H1 (cell line): ENCODE data around the gene KRT72. TPM values are rescaled to one million over a fixed set of nuclear protein-coding genes. Genes with fewer than 3 reads are reported as not detected.

Source experiments
- CTCF ChIA-PET: fragments of 300-600 bp; sonication (Branson Sonifier 250); formaldehyde crosslinking; loops from one replicate; lab custom pipeline; 2021; ENCODE audit not compliant: partially characterized antibody; lab: Charles Lee
- POLR2A ChIA-PET: fragments of 300-600 bp; sonication (Branson Sonifier 250); formaldehyde crosslinking; loops from one replicate; lab custom pipeline; 2021; ENCODE audit warnings: inconsistent platforms; ENCODE audit not compliant: partially characterized antibody; lab: Charles Lee
- DNase-seq, 2 experiments: peaks; one replicate each; pipeline versions ENCODE4 v3.0.0 to v3.0.0-alpha.2; 2010 to 2022; ENCODE audit warnings: low spot score in 2 of 2, low read depth in 1 of 2, mixed read lengths in 1 of 2
- FAIRE-seq: peaks from 2 replicates; lab custom pipeline; 2011; peaks lifted over from hg19 to GRCh38; lab: Jason Lieb, UNC
- H2AFZ ChIP-seq: 2 replicates; pipeline ENCODE4 v1.8.1; 2012; ENCODE audit warnings: low read length, inconsistent platforms
- H2AK5ac ChIP-seq: 2 replicates; pipeline ENCODE4 v1.6.1; 2013; ENCODE audit warnings: low read depth, low read length
- H2BK120ac ChIP-seq: replicated peaks from 2 replicates; pipeline ENCODE3; 2013; ENCODE audit warnings: low read depth, low read length, inconsistent platforms
- H2BK12ac ChIP-seq: 2 replicates; pipeline ENCODE4 v1.6.1; 2013; ENCODE audit warnings: low read depth, low read length
- H2BK15ac ChIP-seq: 2 replicates; pipeline ENCODE4 v1.6.1; 2013; ENCODE audit warnings: low read length
- H2BK20ac ChIP-seq: 2 replicates; pipeline ENCODE4 v1.6.1; 2013; ENCODE audit warnings: low read length
- H2BK5ac ChIP-seq: 2 replicates; pipeline ENCODE4 v1.6.1; 2013; ENCODE audit warnings: low read depth, low read length
- H3K14ac ChIP-seq: 2 replicates; pipeline ENCODE4 v1.6.1; 2013; ENCODE audit warnings: inconsistent platforms; ENCODE audit not compliant: insufficient read length
- H3K18ac ChIP-seq: 2 replicates; pipeline ENCODE4 v1.6.1; 2013; ENCODE audit warnings: low read length; ENCODE audit errors: extremely low read depth
- H3K23ac ChIP-seq: 2 replicates; pipeline ENCODE4 v1.6.1; 2013; ENCODE audit warnings: inconsistent platforms; ENCODE audit not compliant: insufficient read length
- H3K23me2 ChIP-seq: 2 replicates; pipeline ENCODE4 v1.6.1; 2013; ENCODE audit warnings: low read depth, low read length
- H3K27ac ChIP-seq: 2 replicates; pipeline ENCODE4 v1.6.1; 2011; ENCODE audit warnings: low read depth, low read length, inconsistent platforms
- H3K27me3 ChIP-seq, 4 experiments: replicated peaks in 1 of 4; 1 replicate in 1 of 4; 2 replicates in 3 of 4; pipeline versions ENCODE4 v1.6.1 to v1.8.1; 2011 to 2013; ENCODE audit warnings: low read length in 3 of 4, mild to moderate bottlenecking in 3 of 4, inconsistent platforms in 2 of 4, mixed read lengths in 2 of 4, moderate library complexity in 1 of 4; ENCODE audit not compliant: control insufficient read depth in 3 of 4, insufficient read depth in 3 of 4; ENCODE audit errors: extremely low read depth in 1 of 4
- H3K36me3 ChIP-seq, 4 experiments: 2 replicates each; pipeline versions ENCODE4 v1.6.1 to v1.8.1; 2011 to 2013; ENCODE audit warnings: mild to moderate bottlenecking in 4 of 4, low read length in 3 of 4, moderate library complexity in 2 of 4, control low read depth in 1 of 4, inconsistent platforms in 1 of 4; ENCODE audit not compliant: insufficient read depth in 4 of 4, control insufficient read depth in 2 of 4
- H3K4ac ChIP-seq: replicated peaks from 2 replicates; pipeline ENCODE3; 2013; ENCODE audit warnings: low read length, low read depth, mixed read lengths, inconsistent platforms; ENCODE audit not compliant: insufficient read length
- H3K4me1 ChIP-seq, 4 experiments: replicated peaks in 1 of 4; 1 replicate in 1 of 4; 2 replicates in 3 of 4; pipeline versions ENCODE4 v1.6.1 to v1.8.1; 2011 to 2013; ENCODE audit warnings: low read length in 3 of 4, inconsistent platforms in 2 of 4, mixed read lengths in 1 of 4; ENCODE audit not compliant: insufficient read depth in 4 of 4, control insufficient read depth in 3 of 4
- H3K4me2 ChIP-seq, 2 experiments: 2 replicates each; pipeline versions ENCODE4 v1.6.1 to v1.8.1; 2011 to 2013; ENCODE audit warnings: low read depth in 2 of 2, low read length in 2 of 2, control low read depth in 1 of 2, inconsistent platforms in 1 of 2, mild to moderate bottlenecking in 1 of 2; ENCODE audit not compliant: insufficient read depth in 1 of 2
- H3K4me3 ChIP-seq, 4 experiments: fragments of 200-600, 300-600 bp in 1 of 4; sonication (generic), shearing (Covaris generic), sonication (Bioruptor Twin) in 1 of 4; 2 replicates each; pipeline versions ENCODE4 v1.5.1 to v1.8.1; 2011 to 2016; ENCODE audit warnings: low read length in 4 of 4, low read depth in 3 of 4, control low read depth in 2 of 4, inconsistent platforms in 2 of 4, mild to moderate bottlenecking in 2 of 4, mixed read lengths in 1 of 4, moderate library complexity in 1 of 4; ENCODE audit not compliant: insufficient read depth in 2 of 4; ENCODE audit errors: extremely low read depth in 1 of 4
- H3K56ac ChIP-seq: replicated peaks from 2 replicates; pipeline ENCODE3; 2013; ENCODE audit warnings: low read depth, mild to moderate bottlenecking, mixed read lengths, low read length, inconsistent platforms; ENCODE audit not compliant: insufficient read length
- H3K79me1 ChIP-seq: 2 replicates; pipeline ENCODE4 v1.6.1; 2013; ENCODE audit warnings: low read depth, low read length, control low read depth
- H3K79me2 ChIP-seq, 2 experiments: 2 replicates each; pipeline versions ENCODE4 v1.6.1 to v1.8.1; 2012 to 2013; ENCODE audit warnings: low read length in 2 of 2, mild to moderate bottlenecking in 2 of 2, inconsistent platforms in 1 of 2; ENCODE audit not compliant: insufficient read depth in 2 of 2, control insufficient read depth in 1 of 2
- H3K9ac ChIP-seq, 4 experiments: replicated peaks in 1 of 4; 1 replicate in 1 of 4; 2 replicates in 3 of 4; pipeline versions ENCODE4 v1.6.1 to v1.8.1; 2011 to 2013; ENCODE audit warnings: low read depth in 3 of 4, low read length in 3 of 4, control low read depth in 2 of 4, mild to moderate bottlenecking in 2 of 4, moderate library complexity in 2 of 4, inconsistent platforms in 1 of 4; ENCODE audit errors: extremely low read depth in 1 of 4
- H3K9me3 ChIP-seq, 2 experiments: 2 replicates each; pipeline versions ENCODE4 v1.6.1 to v1.8.1; 2012 to 2013; ENCODE audit warnings: mild to moderate bottlenecking in 2 of 2, moderate library complexity in 2 of 2, control low read depth in 1 of 2, inconsistent platforms in 1 of 2, low read depth in 1 of 2, low read length in 1 of 2, mixed read lengths in 1 of 2; ENCODE audit not compliant: insufficient read depth in 2 of 2
- H4K20me1 ChIP-seq, 2 experiments: replicated peaks in 1 of 2; 2 replicates each; pipeline versions ENCODE3 to v1.8.1; 2011 to 2013; ENCODE audit warnings: inconsistent platforms in 2 of 2, low read length in 2 of 2, mild to moderate bottlenecking in 1 of 2; ENCODE audit not compliant: insufficient read depth in 2 of 2, control insufficient read depth in 1 of 2
- H4K5ac ChIP-seq: 2 replicates; pipeline ENCODE4 v1.6.1; 2013; ENCODE audit warnings: low read length, low read depth, mixed read lengths, inconsistent platforms; ENCODE audit not compliant: insufficient read length
- H4K8ac ChIP-seq: 2 replicates; pipeline ENCODE4 v1.8.0; 2013; ENCODE audit warnings: mild to moderate bottlenecking, moderate library complexity, low read length, inconsistent platforms; ENCODE audit not compliant: insufficient read depth; ENCODE audit errors: extremely low read depth
- H4K91ac ChIP-seq: replicated peaks from 2 replicates; pipeline ENCODE3; 2013; ENCODE audit warnings: low read length, mixed read lengths, inconsistent platforms; ENCODE audit not compliant: insufficient read length
- ASH2L ChIP-seq: fragments of 200-600, 300-600 bp; sonication (generic); IDR thresholded peaks from one replicate; pipeline ENCODE4 v1.7.1; 2017; ENCODE audit warnings: low read length
- BRCA1 ChIP-seq: IDR thresholded peaks from 2 replicates; pipeline ENCODE4 v1.6.1; 2012; ENCODE audit warnings: low read depth, low read length, improper control_type of control experiment
- HDAC6 ChIP-seq: IDR thresholded peaks from one replicate; pipeline ENCODE4 v1.7.1; 2012; ENCODE audit warnings: low read depth, mild to moderate bottlenecking, inconsistent platforms, low read length, moderate library complexity
- MAFK ChIP-seq: IDR thresholded peaks from 2 replicates; pipeline ENCODE4 v1.6.1; 2012; ENCODE audit warnings: low read depth, mild to moderate bottlenecking, improper control_type of control experiment, low read length
- RBBP5 ChIP-seq: IDR thresholded peaks from 2 replicates; pipeline ENCODE4 v1.7.1; 2012; ENCODE audit warnings: low read depth, mild to moderate bottlenecking, inconsistent platforms, low read length, moderate library complexity, borderline replicate concordance
- SIN3A ChIP-seq, 2 experiments: IDR thresholded peaks in 1 of 2; conservative IDR thresholded peaks in 1 of 2; 2 replicates each; pipeline ENCODE4 v1.6.1; 2011 to 2012; ENCODE audit warnings: low read length in 2 of 2, improper control_type of control experiment in 1 of 2, low read depth in 1 of 2, mild to moderate bottlenecking in 1 of 2
- SIRT6 ChIP-seq: IDR thresholded peaks from one replicate; pipeline ENCODE4 v1.7.1; 2012; ENCODE audit warnings: low read length, inconsistent platforms
- SRF ChIP-seq: IDR thresholded peaks from 2 replicates; pipeline ENCODE4 v1.6.1; 2011; ENCODE audit warnings: mild to moderate bottlenecking, low read depth, low read length, moderate library complexity
- WGBS, 2 experiments: shearing (Covaris generic) in 1 of 2; methylation state at CpG; one replicate each; pipeline versions ENCODE4 v1.1.6 to v1.1.7; 2013 to 2015; ENCODE audit warnings: low lambda C conversion rate in 2 of 2, mixed read lengths in 2 of 2, inconsistent platforms in 1 of 2, low coverage in 1 of 2, missing lambda C conversion rate in 1 of 2; ENCODE audit not compliant: insufficient replicate concordance in 2 of 2, insufficient coverage in 1 of 2, insufficient read length in 1 of 2; ENCODE audit errors: extremely low coverage in 1 of 2, missing lambda C conversion rate in 1 of 2; 5-methylcytosine and 5-hydroxymethylcytosine counted together
- polyA plus RNA-seq, 7 experiments: library from polyadenylated mRNA; depleted of rRNA in 3 of 7; stranded (reverse) in 5 of 7; unstranded in 2 of 7; fragments of >200 nt in 5 of 7; fragments of 200-250 nt in 2 of 7; gene quantifications; 1 replicate in 5 of 7; 2 replicates in 1 of 7; 4 replicates in 1 of 7; pipeline versions ENCODE4 v1.2.1 to v1.2.3, GENCODE V29; 2011 to 2013; ENCODE audit warnings: missing spikeins in 2 of 7, mixed read lengths in 2 of 7
- total RNA-seq: library from RNA; stranded (reverse); fragmentation: NEBNext Ultra II Directional; extraction: Animal tissue kit (Norgen Biotek cat#: 25700); gene quantifications from 2 replicates; pipeline ENCODE4 v1.2.1, GENCODE V29; 2021

Gene KRT72
- total and polyA plus RNA-seq, 2 of the 8 experiments (the other 6 are each of a cell fraction or from before 2014, with no cell fraction given): not detected

DNA sequence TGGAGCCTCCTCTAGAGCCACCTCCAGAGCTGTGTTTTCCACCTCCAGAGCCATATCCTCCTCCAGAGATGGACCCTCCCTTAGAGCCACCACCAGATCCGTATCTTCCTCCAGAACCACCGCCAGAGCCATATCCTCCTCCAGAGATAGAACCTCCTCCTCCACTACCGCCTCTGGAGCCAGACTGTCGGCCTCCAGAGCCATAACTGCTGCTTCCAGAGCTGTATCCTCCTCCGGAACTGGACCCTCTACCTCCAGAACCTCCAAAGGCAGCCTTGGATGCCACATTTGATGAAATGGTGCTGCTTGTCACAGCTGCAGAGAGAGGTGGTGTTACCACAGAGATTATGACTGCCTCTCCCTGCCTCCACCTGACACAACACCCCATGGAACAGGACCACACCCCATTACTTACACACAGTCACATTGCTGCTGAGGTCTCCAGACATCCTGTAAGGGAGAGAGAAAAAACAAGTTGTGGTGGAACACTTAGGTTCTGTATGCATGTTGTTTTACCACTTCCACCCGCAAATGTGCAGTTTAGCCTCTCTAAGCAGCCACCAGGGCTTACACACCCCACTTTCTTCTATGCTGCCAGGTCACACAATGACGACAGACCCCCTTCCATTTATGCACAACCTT is 44.0 kb upstream of the KRT72 start:
- WGBS, 2 experiments: 87% methylated on average over 7 of the region's 7 CpGs; no CpG with 5 or more reads in 1 of the 2 experiments
- no peaks in the 10 kb centered on the region for H3K9me3 ChIP-seq
- CTCF ChIA-PET: interaction anchor here (0.6 to 1.3 kb wide), 5 partner anchors 11 to 430 kb away, joined by 3 to 4 read pairs (median 3); no protein-coding TSS in a partner anchor

More for the DNA sequence above, 44.0 kb upstream of the KRT72 start:
- DNase-seq: peak in 1 of 2 experiments; percentile 24
- H3K79me2 ChIP-seq: no peaks in the 10 kb centered on the region
- H3K18ac ChIP-seq: no peak overlapping the region
- peaks cover 0 to 5% (median 0%) of the 10 kb centered on the region in 4 experiments; a peak in 1 of 7 replicates for H3K27me3 ChIP-seq
- no peak overlapping the region for H4K8ac ChIP-seq
- no peak overlapping the region for H2BK5ac ChIP-seq
- no peak overlapping the region for H3K4ac ChIP-seq
- no peak overlapping the region for H2BK120ac ChIP-seq
- no peak overlapping the region for H3K56ac ChIP-seq
- H3K4me2 ChIP-seq: no peak overlapping the region
- H3K27ac ChIP-seq: no peak overlapping the region
- no peak for TF ChIP-seq MAFK
- no peak for TF ChIP-seq HDAC6
- no peak for TF ChIP-seq ASH2L
- TF ChIP-seq RBBP5: no peak
- TF ChIP-seq SIRT6: no peak
- TF ChIP-seq BRCA1: no peak
- no peak for TF ChIP-seq SIN3A (conservative IDR thresholded peaks at IDR 0.05 in 1 of 2, IDR thresholded peaks at IDR 0.05 in 1 of 2; ENCODE audit: low read depth in 1 of 2, low read length in 2 of 2)
- no peak for TF ChIP-seq SRF
- H2BK20ac ChIP-seq: no peak overlapping the region
- no peak overlapping the region for H3K4me3 ChIP-seq
- H3K23ac ChIP-seq: no peak overlapping the region
- H4K20me1 ChIP-seq: no peaks in the 10 kb centered on the region
- H2AFZ ChIP-seq: no peak overlapping the region
- FAIRE-seq: no peak
- no peak overlapping the region for H3K9ac ChIP-seq
- H4K91ac ChIP-seq: no peak overlapping the region
- no peak overlapping the region for H2BK15ac ChIP-seq
- H3K79me1 ChIP-seq: no peaks in the 10 kb centered on the region
- POLR2A ChIA-PET: no interaction called here
- no peak overlapping the region for H2AK5ac ChIP-seq
- H4K5ac ChIP-seq: no peak overlapping the region
- H3K23me2 ChIP-seq: no peaks in the 10 kb centered on the region
- H3K36me3 ChIP-seq: no peaks in the 10 kb centered on the region
- no peaks in the 10 kb centered on the region for H3K4me1 ChIP-seq
- no peak overlapping the region for H3K14ac ChIP-seq
- H2BK12ac ChIP-seq: no peak overlapping the region
